NOMO-1 treated with DMSO at 0.1 percent for 48 hours (cell line): ENCODE data around the gene MESP2.

ENCODE experiments used
- DNase-seq: peaks from one replicate; lab custom pipeline; 2025; ENCODE audit not compliant: unreplicated experiment; lab: John Stamatoyannopoulos, UW

MESP2 gene

GRCh38 chr15:89776274-89777072, at the start of gene MESP2:
Gene MESP2 (plus strand): TSS chr15:89776332. CDS start chr15:89776358, 26 bp downstream.
- DNase-seq: peak; percentile 55

GRCh38 chr15:89728254-89728653, 47.9 kb upstream of the MESP2 start:
- DNase-seq: no peak

- no peak for DNase-seq
These were observed 44.9 kb upstream of the MESP2 start for GRCh38 chr15:89731275-89731674.

- no peak for DNase-seq
These were observed 43.5 kb upstream of the MESP2 start for GRCh38 chr15:89732451-89733172.

GRCh38 chr15:89735773-89736172, 40.4 kb upstream of the MESP2 start:
- DNase-seq: no peak

- DNase-seq: peak; percentile 70
These were observed 36.0 kb upstream of the MESP2 start for GRCh38 chr15:89740137-89740536.

GRCh38 chr15:89743011-89743410, 33.1 kb upstream of the MESP2 start:
- no peak for DNase-seq

- no peak for DNase-seq
These were observed 32.5 kb upstream of the MESP2 start for GRCh38 chr15:89743594-89743993.

- no peak for DNase-seq
These were observed 31.0 kb upstream of the MESP2 start for GRCh38 chr15:89745131-89745530.

- DNase-seq: no peak
These were observed 30.4 kb upstream of the MESP2 start for GRCh38 chr15:89745768-89746167.

- no peak for DNase-seq
These were observed 29.7 kb upstream of the MESP2 start for GRCh38 chr15:89746386-89746780.

- DNase-seq: no peak
These were observed 28.1 kb upstream of the MESP2 start for GRCh38 chr15:89747708-89748682.

GRCh38 chr15:89749054-89749453, 27.1 kb upstream of the MESP2 start:
- no peak for DNase-seq

GRCh38 chr15:89749526-89749925, 26.6 kb upstream of the MESP2 start:
- no peak for DNase-seq

- DNase-seq: no peak
These were observed 26.1 kb upstream of the MESP2 start for GRCh38 chr15:89749951-89750559.

GRCh38 chr15:89750560-89751542, 25.3 kb upstream of the MESP2 start, which contains the start of gene MESP1:
Gene MESP1 (minus strand): TSS chr15:89751249. CDS start chr15:89751231, 18 bp downstream.
- DNase-seq: peak; percentile 95

GRCh38 chr15:89751748-89752147, 24.4 kb upstream of the MESP2 start:
- no peak for DNase-seq

GRCh38 chr15:89753855-89754254, 22.3 kb upstream of the MESP2 start:
- DNase-seq: no peak

GRCh38 chr15:89754361-89755154, 21.6 kb upstream of the MESP2 start:
- no peak for DNase-seq
